Activated naive CD4-positive, alpha-beta T cell treated with anti-CD3 and anti-CD28 coated beads for 36 hours (primary cell): ENCODE results near the gene TICRR. TPM values are rescaled to one million over a fixed set of nuclear protein-coding genes. Genes with fewer than 3 reads are reported as not detected.

ENCODE experiments used
- CTCF ChIA-PET: fragments of 350-600 bp; sonication (Branson Sonifier 250); formaldehyde crosslinking; loops from one replicate; lab custom pipeline; 2021; ENCODE audit warnings: antibody characterized with exemption; lab: Charles Lee
- DNase-seq: peaks from one replicate; pipeline ENCODE4 v3.0.0-alpha.2; 2020
- H3K27ac Mint-ChIP-seq: one replicate; pipeline ENCODE4 v1.8.0; 2021; ENCODE audit warnings: mild to moderate bottlenecking, mixed read lengths
- H3K27me3 Mint-ChIP-seq: one replicate; pipeline ENCODE4 v1.8.0; 2021; ENCODE audit warnings: low read depth, mixed read lengths
- H3K36me3 Mint-ChIP-seq: one replicate; pipeline ENCODE4 v1.8.0; 2021; ENCODE audit warnings: low read depth, mixed read lengths
- H3K4me1 Mint-ChIP-seq: one replicate; pipeline ENCODE4 v1.8.0; 2021; ENCODE audit warnings: low read depth, mixed read lengths
- H3K4me3 Mint-ChIP-seq: one replicate; pipeline ENCODE4 v1.8.0; 2021; ENCODE audit warnings: mild to moderate bottlenecking, moderate library complexity, mixed read lengths
- H3K9me3 Mint-ChIP-seq: one replicate; pipeline ENCODE4 v1.8.0; 2021; ENCODE audit warnings: mixed read lengths
- intact Hi-C: fragments of 100-400 bp; cut with micrococcal nuclease; formaldehyde crosslinking; loops from one replicate; pipeline ENCODE4 v1.15.1; 2023
- total RNA-seq, 2 experiments: library from RNA; stranded (reverse); gene quantifications; one replicate each; pipeline ENCODE4 v1.2.3, GENCODE V29; 2021

TICRR gene
- total RNA-seq, 2 experiments from 2014 or later, result 20.7 to 21.0 TPM

DNA sequence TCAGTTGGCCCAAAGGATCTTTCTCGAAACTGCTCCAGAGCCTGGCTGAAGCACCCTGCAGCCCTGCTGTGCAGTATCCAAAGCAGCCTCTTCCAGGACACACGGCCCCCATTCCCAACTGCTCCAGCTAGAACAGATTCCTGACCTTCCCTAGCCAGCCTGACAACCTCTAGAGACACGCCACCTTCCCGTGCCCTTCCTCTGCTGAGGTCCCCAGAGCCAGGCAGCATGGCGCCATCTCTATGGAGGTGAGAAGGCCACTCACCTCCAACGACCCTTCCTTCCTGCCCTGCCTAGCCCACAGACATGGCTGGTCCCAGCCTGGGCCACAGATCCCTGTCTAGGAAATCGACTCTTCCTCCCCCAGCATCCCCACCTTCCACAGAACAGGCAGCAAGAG lies 76.9 kb downstream of the TICRR start:
- H3K4me3 Mint-ChIP-seq, result no peak overlapping the region
- intact Hi-C loops, result no loop called here
- H3K9me3 Mint-ChIP-seq, result no peaks in the 10 kb centered on the region
- peaks cover 10% of the 10 kb centered on the region for H3K4me1 Mint-ChIP-seq
- CTCF ChIA-PET, result no interaction called here
- DNase-seq, result no peak
- peaks cover 30% of the 10 kb centered on the region for H3K27me3 Mint-ChIP-seq
- peaks cover 5% of the 10 kb centered on the region for H3K36me3 Mint-ChIP-seq
- no peak overlapping the region for H3K27ac Mint-ChIP-seq

DNA sequence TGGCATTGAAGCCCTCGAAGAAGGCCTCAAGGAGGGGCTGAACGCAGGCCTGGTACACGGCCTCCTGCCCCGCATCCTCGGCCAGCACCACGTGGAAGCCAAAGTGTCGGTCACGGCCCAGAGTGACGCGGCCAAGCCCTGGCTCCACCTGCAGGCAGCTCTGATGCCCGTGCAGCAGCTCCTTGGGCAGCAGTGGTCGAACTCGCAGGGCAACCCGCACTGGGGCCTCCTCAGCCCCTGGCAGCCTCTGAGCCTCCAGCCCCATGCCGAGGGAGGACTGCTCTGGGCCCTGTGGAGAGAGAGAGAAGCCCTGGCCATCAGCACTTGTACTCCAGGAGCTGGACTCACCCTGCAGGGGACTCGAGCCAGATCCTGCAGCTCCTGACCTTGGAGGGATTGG lies 77.4 kb downstream of the TICRR start:
- H3K27me3 Mint-ChIP-seq, result peaks cover 32% of the 10 kb centered on the region
- DNase-seq, result no peak
- no peak overlapping the region for H3K4me3 Mint-ChIP-seq
- peaks cover 5% of the 10 kb centered on the region for H3K36me3 Mint-ChIP-seq
- no peaks in the 10 kb centered on the region for H3K9me3 Mint-ChIP-seq
- H3K4me1 Mint-ChIP-seq, result peaks cover 10% of the 10 kb centered on the region
- CTCF ChIA-PET, result no interaction called here
- no peak overlapping the region for H3K27ac Mint-ChIP-seq
- intact Hi-C loops, result no loop called here

DNA sequence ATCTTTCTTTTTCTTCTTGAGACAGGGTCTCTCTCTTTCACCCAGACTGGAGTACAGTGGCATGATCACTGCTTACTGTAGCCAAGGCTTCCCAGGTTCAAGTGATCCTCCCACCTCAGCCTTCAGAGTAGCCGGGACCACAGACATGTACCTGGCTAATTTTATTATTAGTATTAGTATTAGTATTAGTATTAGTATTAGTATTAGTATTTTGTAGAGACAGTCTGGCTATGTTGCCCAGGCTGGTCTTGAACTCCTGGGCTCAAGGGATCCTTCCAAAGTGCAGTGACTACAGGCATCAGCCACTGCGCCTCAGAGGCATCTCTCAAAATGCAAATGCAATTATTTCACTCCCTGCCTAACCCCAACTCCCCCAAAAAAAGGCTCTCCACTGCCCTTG lies 78.3 kb downstream of the TICRR start:
- DNase-seq, result no peak
- peaks cover 32% of the 10 kb centered on the region for H3K27me3 Mint-ChIP-seq
- H3K4me1 Mint-ChIP-seq, result peaks cover 10% of the 10 kb centered on the region
- no peaks in the 10 kb centered on the region for H3K9me3 Mint-ChIP-seq
- H3K27ac Mint-ChIP-seq, result no peak overlapping the region
- intact Hi-C loops, result no loop called here
- no peak overlapping the region for H3K4me3 Mint-ChIP-seq
- CTCF ChIA-PET, result no interaction called here
- peaks cover 5% of the 10 kb centered on the region for H3K36me3 Mint-ChIP-seq

DNA sequence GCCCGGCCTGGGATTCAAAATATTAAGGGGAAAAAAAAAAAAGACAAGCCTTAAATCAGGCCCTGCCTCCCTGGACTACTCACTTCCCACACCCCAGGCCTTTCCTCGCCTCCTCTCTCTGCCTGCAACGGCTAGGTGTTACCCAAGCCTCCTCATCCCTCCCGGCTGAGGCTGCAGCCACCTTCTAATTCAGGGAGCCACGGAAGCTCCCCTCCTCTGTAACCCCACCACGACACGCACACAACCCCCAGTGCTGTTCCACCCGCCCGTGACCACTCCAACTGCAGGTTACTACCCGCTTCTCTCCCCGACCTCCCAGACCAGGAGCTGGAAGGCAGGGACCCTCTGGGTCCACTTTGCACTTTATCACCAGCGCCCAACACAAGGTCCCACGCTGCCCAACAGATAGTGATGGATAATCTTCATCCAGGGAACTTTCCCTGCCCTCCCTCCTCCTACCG lies 79.1 kb downstream of the TICRR start:
- no peak overlapping the region for H3K27ac Mint-ChIP-seq
- intact Hi-C loops, result no loop called here
- peaks cover 10% of the 10 kb centered on the region for H3K4me1 Mint-ChIP-seq
- no peak for DNase-seq
- peaks cover 32% of the 10 kb centered on the region for H3K27me3 Mint-ChIP-seq
- CTCF ChIA-PET, result no interaction called here
- no peaks in the 10 kb centered on the region for H3K9me3 Mint-ChIP-seq
- peak overlapping the region; percentile 66 for H3K4me3 Mint-ChIP-seq
- H3K36me3 Mint-ChIP-seq, result peaks cover 5% of the 10 kb centered on the region

DNA sequence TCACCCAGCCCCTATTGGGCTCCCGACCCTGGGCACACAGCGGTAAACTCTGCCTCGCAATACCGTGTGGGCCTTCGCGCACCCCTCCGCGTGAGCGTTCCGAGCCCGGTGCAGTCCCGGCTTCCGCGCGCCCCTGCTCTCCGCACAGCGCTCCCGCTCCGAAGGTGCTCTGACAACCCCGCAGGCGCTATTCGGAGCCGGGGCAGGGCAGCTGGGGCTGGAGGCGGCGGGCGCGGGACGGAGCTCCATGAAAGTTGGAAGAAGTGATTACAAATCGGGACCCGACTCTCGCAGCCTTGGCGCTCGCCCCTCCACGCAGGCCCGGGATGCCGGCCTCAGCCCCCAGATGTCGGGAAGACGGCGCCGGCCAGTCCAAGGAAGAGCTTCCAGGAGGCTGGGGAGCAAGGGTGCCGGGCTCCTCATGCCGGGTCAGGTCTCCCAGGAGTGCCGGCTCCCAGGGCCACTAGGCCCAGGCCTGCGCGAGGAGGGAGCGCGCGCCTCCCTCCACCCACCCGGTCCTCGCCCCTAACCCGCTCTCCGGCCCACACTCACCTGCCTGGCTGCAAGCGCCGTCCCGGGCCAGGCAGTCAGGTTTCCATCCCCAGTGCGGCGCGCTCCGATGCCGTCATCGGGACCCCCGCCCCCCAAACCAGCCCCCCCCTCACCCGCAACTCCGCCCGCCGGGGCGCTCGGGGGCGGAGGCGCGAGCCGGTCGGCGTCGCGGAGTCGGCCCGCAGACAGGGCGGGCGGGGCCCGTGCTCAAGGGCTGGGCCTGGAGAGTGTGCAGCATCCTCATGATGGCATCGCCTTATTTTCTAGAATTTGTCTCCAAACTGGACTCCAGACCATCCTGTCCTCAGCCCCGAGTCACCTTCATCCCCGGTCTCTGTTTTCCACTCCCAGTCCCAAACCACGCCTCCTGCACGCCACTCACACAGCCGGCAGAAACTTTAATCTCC lies 79.9 kb downstream of the TICRR start, which contains the start of gene KIF7:
TSS of gene KIF7 (minus strand) at position 621 of the 959 bp plus-strand sequence. CDS start 2,537 bp downstream, outside the sequence.
- peaks cover 5% of the 10 kb centered on the region for H3K36me3 Mint-ChIP-seq
- peaks cover 36% of the 10 kb centered on the region for H3K27me3 Mint-ChIP-seq
- no peaks in the 10 kb centered on the region for H3K9me3 Mint-ChIP-seq
- intact Hi-C loops, result no loop called here
- H3K4me1 Mint-ChIP-seq, result peaks cover 10% of the 10 kb centered on the region
- peak; percentile 30 for DNase-seq
- CTCF ChIA-PET, result no interaction called here
- peak within 1 kb of the TSS; percentile 66 for H3K4me3 Mint-ChIP-seq
- no peak within 1 kb of the TSS for H3K27ac Mint-ChIP-seq

DNA sequence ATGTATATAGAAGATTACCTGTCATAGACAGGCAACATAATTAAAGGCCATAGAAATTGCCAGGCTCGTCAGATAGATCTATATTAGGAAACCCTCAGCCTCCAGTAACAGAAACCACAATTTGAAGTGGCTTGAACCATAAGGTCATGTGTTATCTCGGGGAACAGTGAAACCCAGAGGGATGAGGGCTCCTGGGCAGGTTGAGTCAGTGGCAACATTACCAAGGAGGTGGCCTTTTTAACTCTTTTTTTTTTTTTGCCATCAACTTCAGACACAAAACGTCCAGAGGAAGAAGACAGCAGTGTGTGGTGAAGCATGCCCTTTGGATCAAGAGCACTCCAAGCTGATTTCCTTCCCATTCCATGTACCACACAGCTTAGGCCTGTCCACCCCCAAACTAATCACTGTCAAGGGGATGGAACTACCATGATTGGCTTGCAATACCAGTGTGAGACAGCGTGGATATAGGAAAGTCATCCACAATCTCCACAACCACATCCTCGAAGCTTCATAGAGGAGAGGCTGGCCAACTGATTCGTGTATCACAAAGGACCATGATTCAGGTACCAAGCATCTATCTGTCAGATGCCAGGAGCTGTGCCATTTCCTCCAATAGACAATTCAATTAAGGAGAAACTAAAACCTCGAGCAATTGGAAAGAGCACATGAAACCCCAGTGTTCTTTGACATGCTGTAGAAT lies 81.0 kb downstream of the TICRR start:
- H3K36me3 Mint-ChIP-seq, result peaks cover 5% of the 10 kb centered on the region
- H3K4me3 Mint-ChIP-seq, result peak overlapping the region; percentile 61
- H3K27ac Mint-ChIP-seq, result no peak overlapping the region
- H3K27me3 Mint-ChIP-seq, result peaks cover 38% of the 10 kb centered on the region
- no peaks in the 10 kb centered on the region for H3K9me3 Mint-ChIP-seq
- DNase-seq, result no peak
- CTCF ChIA-PET, result interaction anchor here (0.9 to 3.2 kb wide), 2 partner anchors 10 to 28 kb away, joined by 3 to 14 read pairs; no protein-coding TSS in a partner anchor
- intact Hi-C loops, result no loop called here
- H3K4me1 Mint-ChIP-seq, result peaks cover 10% of the 10 kb centered on the region

DNA sequence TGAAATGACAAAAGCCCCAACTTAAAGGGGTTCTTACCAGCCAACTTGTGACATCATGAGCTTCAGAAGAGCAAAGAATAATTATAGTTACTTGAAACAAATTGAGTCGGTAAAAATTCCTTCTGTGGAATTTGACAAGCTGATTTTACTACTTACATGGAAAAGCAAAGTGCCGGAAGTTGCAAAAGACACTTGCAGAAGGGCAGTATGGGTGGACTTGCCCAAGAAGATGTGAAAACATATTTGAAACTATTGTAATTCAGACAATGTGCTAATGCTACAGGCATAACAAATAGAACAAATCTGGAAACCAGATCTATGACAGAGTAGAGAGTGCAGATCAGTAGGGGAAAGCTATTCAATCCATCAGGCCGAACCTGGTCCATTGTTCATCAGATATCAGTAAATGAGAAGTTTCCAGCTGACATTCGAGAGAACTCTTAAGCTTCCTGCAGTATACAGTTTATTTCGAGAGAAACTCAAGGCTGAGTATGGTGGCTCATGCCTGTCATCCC lies 82.5 kb downstream of the TICRR start:
- Mint-ChIP-seq H3K4me1 (peaks cover 10% of the 10 kb centered on the region), H3K27ac (no peak overlapping the region), H3K4me3 (no peak overlapping the region), H3K27me3 (peaks cover 39% of the 10 kb centered on the region), H3K36me3 (peaks cover 5% of the 10 kb centered on the region), H3K9me3 (no peaks in the 10 kb centered on the region)
- CTCF ChIA-PET, result interaction anchor here (3.2 kb wide), 1 partner anchor 11 kb away, joined by 14 read pairs; no protein-coding TSS in a partner anchor
- no peak for DNase-seq
- intact Hi-C loops, result no loop called here

DNA sequence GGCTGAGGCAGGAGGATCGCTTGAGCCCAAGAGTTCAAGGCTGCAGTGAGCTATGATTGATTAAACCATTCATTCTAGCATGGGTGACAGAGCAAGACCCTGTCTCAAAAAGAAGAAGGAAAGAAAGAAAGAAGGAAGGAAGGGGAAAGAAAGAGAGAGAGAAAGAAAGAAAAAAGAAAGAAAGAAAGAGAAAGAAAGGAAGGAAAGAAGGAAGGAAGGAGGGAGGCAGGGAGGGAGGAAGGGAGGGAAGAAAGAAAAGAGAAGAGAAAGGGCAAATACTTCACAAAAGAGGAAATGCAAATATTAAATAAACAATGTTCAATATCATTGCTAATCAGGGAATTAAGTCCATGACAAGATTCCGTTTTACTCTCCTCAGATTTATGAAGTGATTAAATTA lies 84.0 kb downstream of the TICRR start:
- intact Hi-C loops, result no loop called here
- CTCF ChIA-PET, result interaction anchor here (3.2 kb wide), 1 partner anchor 13 kb away, joined by 14 read pairs; no protein-coding TSS in a partner anchor
- H3K27ac Mint-ChIP-seq, result no peak overlapping the region
- H3K4me3 Mint-ChIP-seq, result no peak overlapping the region
- DNase-seq, result no peak
- peaks cover 9% of the 10 kb centered on the region for H3K4me1 Mint-ChIP-seq
- peaks cover 4% of the 10 kb centered on the region for H3K36me3 Mint-ChIP-seq
- H3K9me3 Mint-ChIP-seq, result no peaks in the 10 kb centered on the region
- peaks cover 32% of the 10 kb centered on the region for H3K27me3 Mint-ChIP-seq

DNA sequence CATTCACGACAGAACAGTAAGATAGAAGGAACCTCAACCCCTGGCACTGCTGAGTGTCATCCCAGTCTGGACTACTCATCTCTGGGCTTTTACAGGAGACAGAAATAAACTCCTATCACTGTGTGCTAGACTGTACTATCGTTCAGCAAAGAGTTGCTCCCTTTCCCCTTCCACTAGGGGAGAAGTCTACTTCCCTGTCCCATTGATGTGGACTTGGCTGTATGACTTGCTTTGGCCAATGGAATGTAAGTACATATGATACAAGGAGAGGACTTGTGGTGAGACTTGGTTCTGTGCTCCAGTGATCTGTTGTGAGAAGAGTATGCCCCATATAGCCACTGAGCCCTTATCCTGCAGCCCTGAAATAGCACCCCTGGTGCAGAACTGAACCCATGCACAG lies 85.3 kb downstream of the TICRR start:
- H3K36me3 Mint-ChIP-seq, result no peaks in the 10 kb centered on the region
- H3K27me3 Mint-ChIP-seq, result peaks cover 31% of the 10 kb centered on the region
- CTCF ChIA-PET, result no interaction called here
- no peak for DNase-seq
- intact Hi-C loops, result no loop called here
- H3K27ac Mint-ChIP-seq, result no peak overlapping the region
- peaks cover 3% of the 10 kb centered on the region for H3K4me1 Mint-ChIP-seq
- no peaks in the 10 kb centered on the region for H3K9me3 Mint-ChIP-seq
- no peak overlapping the region for H3K4me3 Mint-ChIP-seq

DNA sequence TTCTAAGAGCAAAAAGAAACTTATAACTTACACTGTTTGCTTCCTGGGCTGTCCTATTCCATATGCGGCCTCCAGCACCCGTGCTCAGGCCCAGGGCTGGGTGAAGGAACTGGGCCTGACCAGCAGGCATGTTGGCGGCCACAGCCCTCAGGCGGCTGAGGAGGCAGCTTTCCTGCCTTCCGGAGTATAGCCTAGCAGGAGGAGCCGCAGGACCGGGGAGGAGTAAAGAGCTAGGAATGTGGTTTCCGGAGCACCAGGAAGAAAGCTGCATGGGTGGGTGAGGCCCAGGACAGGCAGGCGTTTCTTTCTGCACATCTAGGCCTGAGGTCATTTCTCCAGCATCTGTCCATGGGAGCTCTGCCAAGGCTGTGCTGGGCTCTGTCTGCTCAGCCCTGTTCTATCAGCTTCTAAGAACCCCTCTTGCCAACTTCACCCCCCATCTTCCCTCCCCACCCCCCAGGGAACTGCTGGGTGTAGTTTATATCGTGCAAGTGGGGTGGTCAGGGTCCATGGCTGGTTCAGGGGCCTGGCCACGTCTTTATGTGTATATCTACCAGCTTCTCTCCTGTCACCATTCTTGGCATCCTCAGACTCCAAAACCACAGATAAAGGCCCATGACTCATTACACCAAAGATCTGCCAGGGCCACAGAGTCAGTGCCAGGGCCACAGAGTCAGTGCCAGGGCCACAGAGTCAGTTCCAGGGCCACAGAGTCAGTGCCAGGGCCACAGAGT lies 87.8 kb downstream of the TICRR start:
- H3K27me3 Mint-ChIP-seq, result peaks cover 24% of the 10 kb centered on the region
- no peak for DNase-seq
- no peaks in the 10 kb centered on the region for H3K36me3 Mint-ChIP-seq
- H3K9me3 Mint-ChIP-seq, result no peaks in the 10 kb centered on the region
- H3K27ac Mint-ChIP-seq, result no peak overlapping the region
- intact Hi-C loops, result no loop called here
- no peak overlapping the region for H3K4me3 Mint-ChIP-seq
- CTCF ChIA-PET, result interaction anchor here (1.6 kb wide), 1 partner anchor 16 kb away, joined by 5 read pairs; no protein-coding TSS in a partner anchor
- no peaks in the 10 kb centered on the region for H3K4me1 Mint-ChIP-seq

DNA sequence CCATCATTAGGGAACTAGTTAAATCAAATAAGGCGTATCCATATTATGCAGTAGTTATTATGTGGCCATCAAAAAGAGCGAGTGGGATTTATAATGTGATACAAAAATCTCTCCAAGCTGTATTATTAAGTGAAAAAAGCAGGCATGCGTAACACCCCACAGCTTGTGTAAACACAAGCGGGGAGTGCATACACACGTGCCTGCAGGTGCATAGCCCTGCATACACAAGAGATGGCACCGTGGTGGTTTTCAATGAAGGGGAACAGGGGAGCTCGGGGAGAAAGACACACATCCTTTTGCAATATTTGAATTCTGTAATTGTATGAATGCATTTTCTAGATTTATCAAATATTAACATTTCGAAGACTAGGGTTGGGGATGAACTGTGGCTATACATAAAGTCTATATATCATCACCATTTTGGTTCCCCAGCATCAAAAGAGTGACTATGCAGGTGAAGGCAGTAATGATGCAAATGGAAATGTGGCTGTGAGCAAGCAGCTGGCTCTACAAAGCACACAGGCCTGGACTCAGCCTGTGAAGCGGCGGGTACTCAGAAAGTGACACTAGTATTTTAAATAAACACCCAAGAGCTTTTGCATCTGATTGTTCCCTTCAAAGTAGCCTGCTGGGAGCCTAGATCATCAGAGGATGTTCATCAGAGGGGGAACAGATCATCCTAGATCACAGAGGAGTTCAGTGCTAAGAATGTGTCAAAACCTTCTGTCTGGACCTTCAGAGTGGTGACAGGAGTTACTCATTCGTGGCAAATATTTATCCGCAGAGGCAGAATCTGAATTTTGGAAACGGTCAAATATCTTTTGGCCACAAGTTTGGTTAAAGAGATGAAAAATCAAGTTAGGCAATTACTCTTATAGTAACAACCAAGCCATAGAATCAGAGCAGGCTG lies 89.4 kb downstream of the TICRR start:
- Mint-ChIP-seq H3K36me3 (no peaks in the 10 kb centered on the region), H3K9me3 (no peaks in the 10 kb centered on the region), H3K4me1 (no peaks in the 10 kb centered on the region), H3K4me3 (no peak overlapping the region), H3K27me3 (peaks cover 22% of the 10 kb centered on the region), H3K27ac (no peak overlapping the region)
- DNase-seq, result no peak
- CTCF ChIA-PET, result interaction anchor here (1.1 kb wide), 1 partner anchor 17 kb away, joined by 3 read pairs; no protein-coding TSS in a partner anchor
- intact Hi-C loops, result no loop called here
